H1 (cell line): ENCODE data around the gene PTPRC. TPM values are rescaled to one million over a fixed set of nuclear protein-coding genes. Genes with fewer than 3 reads are reported as not detected.

Experiments
- CTCF ChIA-PET: fragments of 300-600 bp; sonication (Branson Sonifier 250); formaldehyde crosslinking; loops from one replicate; lab custom pipeline; 2021; ENCODE audit not compliant: partially characterized antibody; lab: Charles Lee
- POLR2A ChIA-PET: fragments of 300-600 bp; sonication (Branson Sonifier 250); formaldehyde crosslinking; loops from one replicate; lab custom pipeline; 2021; ENCODE audit warnings: inconsistent platforms; ENCODE audit not compliant: partially characterized antibody; lab: Charles Lee
- DNase-seq, 2 experiments: peaks; one replicate each; pipeline versions ENCODE4 v3.0.0 to v3.0.0-alpha.2; 2010 to 2022; ENCODE audit warnings: low spot score in 2 of 2, low read depth in 1 of 2, mixed read lengths in 1 of 2
- FAIRE-seq: peaks from 2 replicates; lab custom pipeline; 2011; peaks lifted over from hg19 to GRCh38; lab: Jason Lieb, UNC
- H2AFZ ChIP-seq: 2 replicates; pipeline ENCODE4 v1.8.1; 2012; ENCODE audit warnings: low read length, inconsistent platforms
- H2AK5ac ChIP-seq: 2 replicates; pipeline ENCODE4 v1.6.1; 2013; ENCODE audit warnings: low read depth, low read length
- H2BK120ac ChIP-seq: replicated peaks from 2 replicates; pipeline ENCODE3; 2013; ENCODE audit warnings: low read depth, low read length, inconsistent platforms
- H2BK12ac ChIP-seq: 2 replicates; pipeline ENCODE4 v1.6.1; 2013; ENCODE audit warnings: low read depth, low read length
- H2BK15ac ChIP-seq: 2 replicates; pipeline ENCODE4 v1.6.1; 2013; ENCODE audit warnings: low read length
- H2BK20ac ChIP-seq: 2 replicates; pipeline ENCODE4 v1.6.1; 2013; ENCODE audit warnings: low read length
- H2BK5ac ChIP-seq: 2 replicates; pipeline ENCODE4 v1.6.1; 2013; ENCODE audit warnings: low read depth, low read length
- H3K14ac ChIP-seq: 2 replicates; pipeline ENCODE4 v1.6.1; 2013; ENCODE audit warnings: inconsistent platforms; ENCODE audit not compliant: insufficient read length
- H3K18ac ChIP-seq: 2 replicates; pipeline ENCODE4 v1.6.1; 2013; ENCODE audit warnings: low read length; ENCODE audit errors: extremely low read depth
- H3K23ac ChIP-seq: 2 replicates; pipeline ENCODE4 v1.6.1; 2013; ENCODE audit warnings: inconsistent platforms; ENCODE audit not compliant: insufficient read length
- H3K23me2 ChIP-seq: 2 replicates; pipeline ENCODE4 v1.6.1; 2013; ENCODE audit warnings: low read depth, low read length
- H3K27ac ChIP-seq: 2 replicates; pipeline ENCODE4 v1.6.1; 2011; ENCODE audit warnings: low read depth, low read length, inconsistent platforms
- H3K27me3 ChIP-seq, 4 experiments: replicated peaks in 1 of 4; 1 replicate in 1 of 4; 2 replicates in 3 of 4; pipeline versions ENCODE4 v1.6.1 to v1.8.1; 2011 to 2013; ENCODE audit warnings: low read length in 3 of 4, mild to moderate bottlenecking in 3 of 4, inconsistent platforms in 2 of 4, mixed read lengths in 2 of 4, moderate library complexity in 1 of 4; ENCODE audit not compliant: control insufficient read depth in 3 of 4, insufficient read depth in 3 of 4; ENCODE audit errors: extremely low read depth in 1 of 4
- H3K36me3 ChIP-seq, 4 experiments: 2 replicates each; pipeline versions ENCODE4 v1.6.1 to v1.8.1; 2011 to 2013; ENCODE audit warnings: mild to moderate bottlenecking in 4 of 4, low read length in 3 of 4, moderate library complexity in 2 of 4, control low read depth in 1 of 4, inconsistent platforms in 1 of 4; ENCODE audit not compliant: insufficient read depth in 4 of 4, control insufficient read depth in 2 of 4
- H3K4ac ChIP-seq: replicated peaks from 2 replicates; pipeline ENCODE3; 2013; ENCODE audit warnings: low read length, low read depth, mixed read lengths, inconsistent platforms; ENCODE audit not compliant: insufficient read length
- H3K4me1 ChIP-seq, 4 experiments: replicated peaks in 1 of 4; 1 replicate in 1 of 4; 2 replicates in 3 of 4; pipeline versions ENCODE4 v1.6.1 to v1.8.1; 2011 to 2013; ENCODE audit warnings: low read length in 3 of 4, inconsistent platforms in 2 of 4, mixed read lengths in 1 of 4; ENCODE audit not compliant: insufficient read depth in 4 of 4, control insufficient read depth in 3 of 4
- H3K4me2 ChIP-seq, 2 experiments: 2 replicates each; pipeline versions ENCODE4 v1.6.1 to v1.8.1; 2011 to 2013; ENCODE audit warnings: low read depth in 2 of 2, low read length in 2 of 2, control low read depth in 1 of 2, inconsistent platforms in 1 of 2, mild to moderate bottlenecking in 1 of 2; ENCODE audit not compliant: insufficient read depth in 1 of 2
- H3K4me3 ChIP-seq, 4 experiments: fragments of 200-600, 300-600 bp in 1 of 4; sonication (generic), shearing (Covaris generic), sonication (Bioruptor Twin) in 1 of 4; 2 replicates each; pipeline versions ENCODE4 v1.5.1 to v1.8.1; 2011 to 2016; ENCODE audit warnings: low read length in 4 of 4, low read depth in 3 of 4, control low read depth in 2 of 4, inconsistent platforms in 2 of 4, mild to moderate bottlenecking in 2 of 4, mixed read lengths in 1 of 4, moderate library complexity in 1 of 4; ENCODE audit not compliant: insufficient read depth in 2 of 4; ENCODE audit errors: extremely low read depth in 1 of 4
- H3K56ac ChIP-seq: replicated peaks from 2 replicates; pipeline ENCODE3; 2013; ENCODE audit warnings: low read depth, mild to moderate bottlenecking, mixed read lengths, low read length, inconsistent platforms; ENCODE audit not compliant: insufficient read length
- H3K79me1 ChIP-seq: 2 replicates; pipeline ENCODE4 v1.6.1; 2013; ENCODE audit warnings: low read depth, low read length, control low read depth
- H3K79me2 ChIP-seq, 2 experiments: 2 replicates each; pipeline versions ENCODE4 v1.6.1 to v1.8.1; 2012 to 2013; ENCODE audit warnings: low read length in 2 of 2, mild to moderate bottlenecking in 2 of 2, inconsistent platforms in 1 of 2; ENCODE audit not compliant: insufficient read depth in 2 of 2, control insufficient read depth in 1 of 2
- H3K9ac ChIP-seq, 4 experiments: replicated peaks in 1 of 4; 1 replicate in 1 of 4; 2 replicates in 3 of 4; pipeline versions ENCODE4 v1.6.1 to v1.8.1; 2011 to 2013; ENCODE audit warnings: low read depth in 3 of 4, low read length in 3 of 4, control low read depth in 2 of 4, mild to moderate bottlenecking in 2 of 4, moderate library complexity in 2 of 4, inconsistent platforms in 1 of 4; ENCODE audit errors: extremely low read depth in 1 of 4
- H3K9me3 ChIP-seq, 2 experiments: 2 replicates each; pipeline versions ENCODE4 v1.6.1 to v1.8.1; 2012 to 2013; ENCODE audit warnings: mild to moderate bottlenecking in 2 of 2, moderate library complexity in 2 of 2, control low read depth in 1 of 2, inconsistent platforms in 1 of 2, low read depth in 1 of 2, low read length in 1 of 2, mixed read lengths in 1 of 2; ENCODE audit not compliant: insufficient read depth in 2 of 2
- H4K20me1 ChIP-seq, 2 experiments: replicated peaks in 1 of 2; 2 replicates each; pipeline versions ENCODE3 to v1.8.1; 2011 to 2013; ENCODE audit warnings: inconsistent platforms in 2 of 2, low read length in 2 of 2, mild to moderate bottlenecking in 1 of 2; ENCODE audit not compliant: insufficient read depth in 2 of 2, control insufficient read depth in 1 of 2
- H4K5ac ChIP-seq: 2 replicates; pipeline ENCODE4 v1.6.1; 2013; ENCODE audit warnings: low read length, low read depth, mixed read lengths, inconsistent platforms; ENCODE audit not compliant: insufficient read length
- H4K8ac ChIP-seq: 2 replicates; pipeline ENCODE4 v1.8.0; 2013; ENCODE audit warnings: mild to moderate bottlenecking, moderate library complexity, low read length, inconsistent platforms; ENCODE audit not compliant: insufficient read depth; ENCODE audit errors: extremely low read depth
- H4K91ac ChIP-seq: replicated peaks from 2 replicates; pipeline ENCODE3; 2013; ENCODE audit warnings: low read length, mixed read lengths, inconsistent platforms; ENCODE audit not compliant: insufficient read length
- EGR1 ChIP-seq: IDR thresholded peaks from 2 replicates; pipeline ENCODE4 v1.6.1; 2011; ENCODE audit warnings: low read depth, low read length, borderline replicate concordance
- RAD21 ChIP-seq, 2 experiments: IDR thresholded peaks in 1 of 2; conservative IDR thresholded peaks in 1 of 2; 2 replicates each; pipeline ENCODE4 v1.6.1; 2011; ENCODE audit warnings: low read depth in 2 of 2, low read length in 2 of 2, improper control_type of control experiment in 1 of 2, inconsistent platforms in 1 of 2, mild to moderate bottlenecking in 1 of 2, moderate library complexity in 1 of 2
- SP2 ChIP-seq: IDR thresholded peaks from 2 replicates; pipeline ENCODE4 v1.6.1; 2012; ENCODE audit warnings: mild to moderate bottlenecking, low read length, inconsistent platforms
- SP4 ChIP-seq: IDR thresholded peaks from 2 replicates; pipeline ENCODE4 v1.6.1; 2012; ENCODE audit warnings: low read length, inconsistent platforms
- WGBS, 2 experiments: shearing (Covaris generic) in 1 of 2; methylation state at CpG; one replicate each; pipeline versions ENCODE4 v1.1.6 to v1.1.7; 2013 to 2015; ENCODE audit warnings: low lambda C conversion rate in 2 of 2, mixed read lengths in 2 of 2, inconsistent platforms in 1 of 2, low coverage in 1 of 2, missing lambda C conversion rate in 1 of 2; ENCODE audit not compliant: insufficient replicate concordance in 2 of 2, insufficient coverage in 1 of 2, insufficient read length in 1 of 2; ENCODE audit errors: extremely low coverage in 1 of 2, missing lambda C conversion rate in 1 of 2; 5-methylcytosine and 5-hydroxymethylcytosine counted together
- polyA plus RNA-seq, 7 experiments: library from polyadenylated mRNA; depleted of rRNA in 3 of 7; stranded (reverse) in 5 of 7; unstranded in 2 of 7; fragments of >200 nt in 5 of 7; fragments of 200-250 nt in 2 of 7; gene quantifications; 1 replicate in 5 of 7; 2 replicates in 1 of 7; 4 replicates in 1 of 7; pipeline versions ENCODE4 v1.2.1 to v1.2.3, GENCODE V29; 2011 to 2013; ENCODE audit warnings: missing spikeins in 2 of 7, mixed read lengths in 2 of 7
- total RNA-seq: library from RNA; stranded (reverse); fragmentation: NEBNext Ultra II Directional; extraction: Animal tissue kit (Norgen Biotek cat#: 25700); gene quantifications from 2 replicates; pipeline ENCODE4 v1.2.1, GENCODE V29; 2021

PTPRC gene
- total and polyA plus RNA-seq, 2 of the 8 experiments (the other 6 are each of a cell fraction or from before 2014, with no cell fraction given): 0.05 TPM; not detected in 1

DNA sequence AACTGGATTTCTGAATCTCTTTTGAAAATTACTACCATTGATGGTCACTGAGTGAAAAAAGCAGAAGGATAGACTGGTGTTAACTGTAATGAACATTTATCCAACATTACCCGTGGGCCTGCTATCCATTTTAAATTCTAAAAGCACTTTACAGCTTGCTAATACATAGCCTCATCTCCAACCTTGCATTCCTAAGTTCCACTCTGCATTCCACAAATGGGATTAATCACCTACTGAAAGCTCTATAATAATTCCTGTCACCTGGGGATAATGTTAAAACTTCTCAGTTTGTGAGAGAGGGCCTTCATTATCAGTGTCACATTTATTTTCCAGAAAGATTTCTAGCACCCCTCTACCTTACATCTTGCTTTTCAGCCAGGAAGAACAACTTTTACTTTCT lies 38.2 kb downstream of the PTPRC start:
- H4K8ac ChIP-seq: no peak overlapping the region
- H4K20me1 ChIP-seq: no peaks in the 10 kb centered on the region
- no peak overlapping the region for H3K4me3 ChIP-seq
- H3K18ac ChIP-seq: no peak overlapping the region
- 89% methylated on average over 1 of the region's 1 CpG; no CpG with 5 or more reads in 1 of the 2 experiments for WGBS, 2 experiments
- H3K27ac ChIP-seq: no peak overlapping the region
- no peaks in the 10 kb centered on the region for H3K79me1 ChIP-seq
- H3K36me3 ChIP-seq: no peaks in the 10 kb centered on the region
- no peak overlapping the region for H2BK12ac ChIP-seq
- H3K9ac ChIP-seq: no peak overlapping the region
- FAIRE-seq (no peak), DNase-seq (no peak)
- H2AFZ ChIP-seq: no peak overlapping the region
- H2BK15ac ChIP-seq: no peak overlapping the region
- H3K27me3 ChIP-seq: no peaks in the 10 kb centered on the region
- no peak overlapping the region for H4K91ac ChIP-seq
- H3K4me2 ChIP-seq: no peak overlapping the region
- H2BK20ac ChIP-seq: no peak overlapping the region
- no peak overlapping the region for H4K5ac ChIP-seq
- no peak overlapping the region for H3K14ac ChIP-seq
- no peak overlapping the region for H3K4ac ChIP-seq
- H3K56ac ChIP-seq: no peak overlapping the region
- no peaks in the 10 kb centered on the region for H3K79me2 ChIP-seq
- TF ChIP-seq EGR1: no peak
- TF ChIP-seq SP4: no peak
- no peak for TF ChIP-seq RAD21 (IDR thresholded peaks at IDR 0.05 in 1 of 2, conservative IDR thresholded peaks at IDR 0.05 in 1 of 2; ENCODE audit: low read depth in 2 of 2, low read length in 2 of 2)
- no peak for TF ChIP-seq SP2
- no peak overlapping the region for H3K23ac ChIP-seq
- no peaks in the 10 kb centered on the region for H3K23me2 ChIP-seq
- no peaks in the 10 kb centered on the region for H3K9me3 ChIP-seq
- ChIA-PET CTCF (interaction anchor here (0.6 kb wide), 1 partner anchor 1176 kb away, joined by 4 read pairs; no protein-coding TSS in a partner anchor), POLR2A (no interaction called here)
- no peak overlapping the region for H2AK5ac ChIP-seq
- H2BK5ac ChIP-seq: no peak overlapping the region
- H2BK120ac ChIP-seq: no peak overlapping the region
- H3K4me1 ChIP-seq: no peaks in the 10 kb centered on the region
